Activated CD4-positive, CD25-positive, alpha-beta regulatory T cell treated with anti-CD3 and anti-CD28 coated beads, Interleukin-2, amount 50 U/mL, for 16 hours (primary cell): ENCODE data around the gene FALEC.

Source experiments
- DNase-seq: peaks from one replicate; pipeline ENCODE4 v3.0.0-alpha.2; 2020; ENCODE audit warnings: low read depth, low spot score

FALEC gene

DNA sequence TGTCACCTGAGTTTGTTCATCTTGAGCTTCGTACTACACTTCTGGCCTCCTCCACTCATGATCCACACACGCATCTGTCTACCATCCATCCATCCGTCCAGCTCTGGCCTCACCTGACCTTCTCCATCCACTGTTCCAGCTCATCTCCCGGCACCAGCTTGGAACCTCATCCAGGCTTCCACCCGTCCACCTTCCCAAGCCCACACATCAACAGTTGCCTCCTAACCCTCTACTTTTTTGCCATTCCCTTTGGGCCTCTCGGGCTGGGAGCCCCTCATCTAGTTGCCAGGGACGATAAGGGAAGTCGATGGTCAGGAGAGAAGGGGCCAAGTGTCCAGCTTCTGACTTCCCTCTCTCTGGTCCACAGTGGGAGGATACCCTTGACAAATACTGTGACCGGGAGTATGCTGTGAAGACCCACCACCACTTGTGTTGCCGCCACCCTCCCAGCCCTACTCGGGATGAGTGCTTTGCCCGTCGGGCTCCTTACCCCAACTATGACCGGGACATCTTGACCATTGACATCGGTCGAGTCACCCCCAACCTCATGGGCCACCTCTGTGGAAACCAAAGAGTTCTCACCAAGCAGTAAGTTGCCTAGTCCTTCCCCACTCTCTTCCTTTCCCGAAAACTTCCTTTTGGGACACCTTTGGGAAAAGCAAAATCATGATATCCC, 3.4 kb upstream of the FALEC start:
- no peak for DNase-seq

DNA sequence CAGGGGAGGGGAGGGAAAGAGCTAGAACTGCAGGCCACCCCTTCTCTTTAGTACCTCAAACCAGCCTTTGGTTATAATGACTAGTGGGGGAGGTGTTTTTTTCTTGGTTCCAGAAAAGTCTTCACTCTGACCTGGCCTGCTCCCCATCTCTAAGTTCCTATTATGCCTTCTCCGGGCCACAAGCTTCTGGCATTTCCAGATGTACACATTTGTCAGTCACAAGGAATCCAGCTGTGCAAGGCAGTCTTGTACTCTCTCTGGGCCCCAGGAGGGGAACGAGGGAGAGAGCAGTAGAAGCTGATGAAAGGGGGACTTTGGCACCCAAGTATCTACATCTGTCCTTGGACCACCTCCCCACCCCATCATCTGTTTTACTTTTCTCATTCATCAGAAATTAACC, 2.7 kb upstream of the FALEC start:
- no peak for DNase-seq

- DNase-seq, result no peak
These were observed 2.2 kb upstream of the FALEC start for GRCh38 chr1:150513351-150513791.

DNA sequence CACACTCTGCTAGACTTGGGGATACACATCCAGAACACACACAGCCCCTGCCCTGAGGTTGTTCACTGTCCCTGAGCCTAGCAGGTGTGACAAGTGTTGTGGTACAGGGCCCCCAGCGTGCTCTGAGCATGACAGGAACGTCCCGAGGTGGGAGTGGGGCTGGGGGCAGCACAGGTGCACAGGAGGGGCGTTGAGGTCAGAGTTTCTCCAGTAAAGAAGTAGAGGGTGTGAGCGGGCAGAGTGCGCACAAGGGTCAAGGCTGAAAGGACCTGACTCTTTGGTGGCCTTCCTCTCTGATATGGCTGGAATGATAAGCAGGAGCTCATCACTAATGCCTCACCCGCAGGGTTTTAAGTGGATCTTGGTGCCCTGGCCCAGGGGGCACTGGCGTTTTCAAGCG, 1.3 kb upstream of the FALEC start:
- no peak for DNase-seq

DNA sequence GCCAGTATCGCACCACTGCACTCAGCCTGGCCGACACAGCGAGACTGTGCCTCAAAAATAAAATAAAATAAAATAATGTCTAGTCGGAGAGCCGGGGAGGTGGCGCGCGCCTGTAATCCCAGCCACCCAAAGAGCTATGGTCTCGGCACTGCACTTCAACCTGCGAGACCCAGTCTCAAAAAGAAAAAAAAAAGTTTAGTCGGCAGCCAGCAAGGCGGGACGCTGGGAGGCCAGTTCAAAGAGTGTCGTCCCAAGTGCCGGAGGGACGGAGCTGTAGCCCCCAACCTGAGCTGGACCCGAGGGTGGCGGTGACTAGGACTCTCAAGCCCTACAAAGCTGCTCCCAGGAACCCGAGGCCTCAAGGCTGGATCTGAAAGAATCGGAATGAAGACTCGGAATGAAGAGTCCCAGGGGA, 632 bp upstream of the FALEC start:
- DNase-seq, result no peak

DNA sequence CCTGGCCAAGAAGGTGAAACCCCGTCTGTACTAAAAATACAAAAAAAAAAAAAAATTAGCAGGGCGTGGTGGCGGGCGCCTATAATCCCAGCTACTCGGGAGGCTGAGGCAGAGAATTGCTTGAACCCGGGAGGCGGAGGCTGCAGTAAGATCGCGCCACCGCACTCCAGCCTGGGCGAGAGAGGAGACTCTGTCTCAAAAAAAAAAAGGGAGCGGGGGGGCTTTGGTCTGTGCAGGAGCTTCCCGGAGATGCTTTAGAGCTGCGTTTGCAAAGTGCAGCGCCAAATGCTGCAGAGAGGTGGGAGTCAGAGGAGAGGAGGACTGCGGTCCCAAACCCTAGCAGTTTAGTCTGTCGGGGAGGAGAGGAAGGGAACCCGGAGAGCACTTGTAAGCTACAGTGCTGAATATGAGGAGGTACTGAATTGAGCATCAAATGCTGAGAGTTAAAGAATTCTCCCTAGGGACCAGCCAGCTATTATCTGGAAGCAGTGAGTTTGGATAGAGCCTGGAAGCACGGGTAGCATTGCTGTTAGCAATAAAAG, 569 bp downstream of the FALEC start:
- DNase-seq, result no peak

DNA sequence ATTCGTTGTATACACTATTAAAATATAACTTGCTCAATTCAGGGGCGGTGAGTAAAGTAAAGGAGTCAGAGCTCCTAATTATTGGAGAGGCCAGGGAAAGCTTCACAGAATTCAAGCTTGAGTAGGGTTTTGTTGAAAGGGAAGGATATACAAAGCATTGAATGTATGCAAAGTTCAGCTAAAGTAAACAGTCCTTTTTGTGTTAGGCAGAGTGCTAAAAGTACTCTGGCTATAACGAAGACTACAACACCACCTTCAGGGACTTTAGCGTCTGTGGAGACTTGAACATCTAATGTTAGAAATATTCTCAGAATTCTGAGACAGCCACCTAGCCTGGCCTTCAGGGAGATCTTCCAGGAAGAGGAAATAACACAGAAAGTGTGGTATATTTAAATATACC, 1.1 kb downstream of the FALEC start:
- DNase-seq, result no peak

GRCh38 chr1:150521196-150521968, 5.8 kb downstream of the FALEC start:
- no peak for DNase-seq

GRCh38 chr1:150525348-150525747, 9.8 kb downstream of the FALEC start:
- no peak for DNase-seq

- DNase-seq, result no peak
These were observed 12.6 kb downstream of the FALEC start for GRCh38 chr1:150528196-150528595.

DNA sequence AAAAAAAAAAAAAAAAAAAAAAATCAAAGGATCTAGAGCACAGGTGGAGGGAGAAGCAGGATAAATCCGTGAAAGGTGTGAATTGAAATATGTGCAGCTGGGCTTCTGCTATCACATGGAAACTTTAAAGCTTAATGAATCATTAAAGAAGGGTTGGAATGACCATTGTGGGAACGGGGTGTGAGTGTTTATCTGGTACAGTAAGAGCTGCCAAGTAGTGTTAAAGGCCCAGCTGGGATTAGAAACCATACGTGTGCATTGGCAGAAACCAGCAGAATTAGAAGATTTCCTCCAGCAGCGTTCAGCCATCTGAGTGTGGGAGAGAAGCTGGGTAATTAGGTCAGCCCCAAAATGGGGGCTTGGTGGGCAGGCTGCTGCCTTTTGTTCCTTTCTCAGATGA, 13.5 kb downstream of the FALEC start:
- no peak for DNase-seq

- no peak for DNase-seq
These were observed 15.1 kb downstream of the FALEC start for GRCh38 chr1:150530491-150531159.

GRCh38 chr1:150532860-150533259, 17.3 kb downstream of the FALEC start:
- no peak for DNase-seq

DNA sequence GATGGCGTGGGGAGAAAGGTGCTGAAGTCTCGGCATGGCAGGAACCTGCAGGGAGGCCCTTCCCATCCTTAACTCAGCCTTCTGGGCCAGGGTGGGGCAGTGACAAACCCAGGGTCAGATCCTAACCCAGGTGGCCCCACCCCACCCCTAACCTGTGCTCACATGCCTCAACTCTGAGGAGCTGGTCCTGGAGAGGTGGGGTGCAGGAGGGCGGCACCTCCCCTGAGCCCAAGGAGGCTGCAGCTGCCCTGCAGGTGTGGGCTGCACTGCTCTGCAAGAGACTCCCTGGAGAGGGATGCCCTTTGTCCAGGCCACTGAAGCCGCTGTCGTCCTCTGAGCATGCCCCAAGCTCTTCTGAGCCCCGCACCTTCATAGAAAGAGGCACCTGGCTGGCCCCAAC, 18.4 kb downstream of the FALEC start:
- no peak for DNase-seq

- DNase-seq, result no peak
These were observed 20.1 kb downstream of the FALEC start for GRCh38 chr1:150535511-150536287.

DNA sequence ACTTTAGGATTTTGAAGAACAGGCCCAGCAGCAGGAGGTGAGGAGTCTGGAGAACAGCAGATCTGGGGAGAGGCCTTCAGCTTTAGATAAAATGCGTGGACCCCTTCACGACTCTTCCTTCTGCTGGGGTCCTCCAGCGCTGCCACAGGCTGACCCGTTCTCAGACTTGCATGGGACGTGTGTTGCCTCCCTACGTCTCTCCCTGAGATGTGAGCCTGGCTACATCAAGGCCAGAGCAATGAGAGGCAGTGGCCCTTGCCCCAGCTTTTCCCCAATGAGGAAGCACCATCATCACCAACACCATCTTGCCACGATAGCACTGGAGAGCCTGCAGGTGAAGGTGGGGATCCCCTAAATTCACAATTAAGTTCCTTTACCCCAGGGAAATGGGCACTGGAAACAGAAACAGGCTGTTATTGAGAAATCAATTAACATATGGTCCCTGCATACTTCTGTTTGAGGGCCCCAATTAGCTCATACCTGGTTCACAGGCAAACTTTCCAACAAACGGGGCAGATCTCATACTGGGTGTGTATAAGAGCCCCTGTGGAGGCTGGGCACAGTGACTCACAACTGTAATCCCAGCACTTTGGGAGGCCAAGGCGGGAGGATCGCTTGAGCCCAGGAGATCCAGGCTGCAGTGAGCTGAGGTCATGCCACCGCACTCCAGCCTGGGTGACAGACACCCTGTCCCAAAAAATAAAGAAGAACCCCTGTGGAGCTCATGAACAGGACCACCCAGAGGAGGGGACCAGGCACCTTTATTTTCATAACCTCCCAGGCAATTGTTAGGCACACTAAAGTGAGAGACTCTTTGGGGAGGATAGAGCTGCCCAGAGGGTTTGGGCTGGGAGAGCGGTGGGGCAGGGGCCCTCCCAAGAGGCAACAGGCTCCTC, 21.5 kb downstream of the FALEC start:
- DNase-seq, result no peak

- no peak for DNase-seq
These were observed 22.5 kb downstream of the FALEC start for GRCh38 chr1:150537732-150538684.

DNA sequence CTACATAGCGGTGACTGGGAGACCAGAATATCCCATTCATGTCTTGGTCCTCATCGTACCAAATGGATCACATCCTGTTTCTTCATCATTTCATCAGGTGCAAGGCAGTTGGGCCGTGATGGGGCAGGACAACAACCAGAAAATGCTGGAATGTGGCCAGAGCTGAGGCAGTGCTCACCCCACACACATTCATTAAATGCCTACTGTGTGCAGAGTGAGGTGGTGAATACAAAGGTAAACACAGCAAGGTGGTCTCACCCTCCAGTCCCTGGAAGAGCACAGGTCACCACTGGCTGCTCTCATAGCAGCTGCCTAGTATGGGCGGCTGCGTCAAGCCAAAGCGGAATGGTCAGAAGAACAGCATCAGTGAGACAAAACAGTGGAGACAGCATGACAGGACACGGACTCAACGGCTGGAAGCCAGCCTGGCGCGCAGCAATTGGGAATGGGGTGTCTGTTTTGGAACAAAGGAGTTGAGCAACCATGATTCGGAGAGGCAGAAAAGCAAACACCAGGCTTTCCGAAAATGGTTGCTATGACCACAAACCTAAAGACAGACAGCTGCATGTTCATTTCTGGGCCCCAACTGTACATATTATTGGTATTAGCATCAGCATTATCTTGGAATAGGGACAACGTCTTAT, 28.1 kb downstream of the FALEC start:
- no peak for DNase-seq

DNA sequence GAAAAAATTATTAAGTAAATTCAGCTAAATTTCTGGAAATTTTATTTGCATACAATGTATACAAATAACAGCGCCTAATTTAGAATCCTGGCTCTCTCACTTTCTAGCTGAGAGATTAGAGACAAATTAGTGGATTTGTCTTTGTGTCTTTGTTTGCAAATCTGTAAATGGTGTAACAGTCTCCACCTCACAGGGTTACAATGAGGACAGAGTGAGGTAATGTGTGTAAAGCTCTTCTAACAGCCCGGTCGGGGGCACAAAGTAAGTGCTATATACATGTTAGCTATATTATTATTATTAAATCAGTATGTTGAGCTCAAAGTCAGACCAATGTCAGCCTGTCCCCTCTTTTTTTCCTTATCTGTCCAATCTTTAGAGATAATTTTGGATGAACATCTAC, 28.7 kb downstream of the FALEC start:
- DNase-seq, result no peak
